Retina (tissue), 1 donor: Measurements from ENCODE around the gene POLA2.
"Not testable (repeated sequence)": the region's sequence is repeated elsewhere in the genome, so short reads cannot be mapped to it uniquely, and the experiment has no call there.

Experiments used
- DNase-seq: peaks from one replicate; pipeline ENCODE4 v3.0.0-alpha.2; 2016

Gene POLA2

DNA sequence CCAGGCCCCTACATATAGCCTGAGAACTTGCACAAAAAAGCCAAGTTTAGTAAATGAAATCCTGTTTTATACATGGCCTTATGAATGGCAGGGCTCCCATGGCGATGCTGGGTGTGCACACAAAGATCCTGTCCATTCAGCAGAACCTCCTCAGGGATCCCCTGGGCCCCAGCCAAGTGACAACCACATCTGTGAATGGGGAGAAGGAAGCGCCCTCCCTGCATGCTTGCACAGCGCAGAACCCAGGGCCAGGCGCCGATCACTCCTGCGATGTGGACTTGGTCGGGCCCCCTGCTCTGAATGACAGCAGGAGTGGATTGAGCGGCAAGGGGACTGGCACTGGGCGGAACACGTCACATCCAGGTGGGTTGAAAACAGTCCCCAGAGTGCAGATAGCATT lies 48.5 kb downstream of the POLA2 start:
- no peak for DNase-seq

GRCh38 chr11:65310736-65311135 lies 49.0 kb downstream of the POLA2 start:
- peak; percentile 79 for DNase-seq

- DNase-seq = no peak
Measured at GRCh38 chr11:65311170-65311678, 49.5 kb downstream of the POLA2 start.

DNA sequence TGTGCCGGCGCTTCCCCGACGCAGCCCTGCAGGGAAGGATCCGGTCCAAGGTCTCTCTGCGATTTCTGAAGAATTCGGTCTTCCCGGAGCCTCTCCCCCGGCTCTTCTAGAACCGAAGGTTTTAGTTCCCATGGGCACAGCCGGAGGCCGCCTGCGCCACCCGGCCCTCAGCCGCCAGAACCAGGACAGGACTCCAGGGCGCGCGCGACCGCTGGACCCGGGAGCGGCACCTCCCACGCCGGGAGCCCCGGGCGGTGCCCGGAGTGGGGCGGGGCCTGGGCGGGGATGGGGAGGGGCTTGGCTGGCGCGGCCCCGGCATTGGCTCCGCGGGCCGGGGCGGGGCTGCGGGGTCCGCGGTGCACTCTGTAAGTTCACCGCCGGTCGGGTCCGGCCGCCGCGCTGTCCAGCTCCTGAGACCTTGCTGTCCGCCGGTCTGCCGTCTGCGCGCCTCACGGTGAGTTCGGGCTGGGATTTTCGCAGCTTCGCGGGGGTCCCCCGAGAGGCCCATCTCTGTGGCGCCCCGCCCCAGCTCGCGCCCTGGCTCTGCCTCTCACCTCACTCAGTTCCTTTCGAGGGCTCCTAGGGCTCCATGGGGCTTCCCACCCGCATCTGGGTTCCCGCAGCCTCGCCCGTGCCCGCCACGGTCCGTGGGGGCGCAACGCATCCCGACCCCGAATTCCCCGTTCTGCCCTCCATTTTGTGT lies 52.9 kb downstream of the POLA2 start, which contains the start of gene CDC42EP2:
CDC42EP2 (plus strand) TSS at position 366 of the 703 bp plus-strand sequence. CDS start 6,033 bp downstream, outside the sequence.
- peak; percentile 84 for DNase-seq

DNA sequence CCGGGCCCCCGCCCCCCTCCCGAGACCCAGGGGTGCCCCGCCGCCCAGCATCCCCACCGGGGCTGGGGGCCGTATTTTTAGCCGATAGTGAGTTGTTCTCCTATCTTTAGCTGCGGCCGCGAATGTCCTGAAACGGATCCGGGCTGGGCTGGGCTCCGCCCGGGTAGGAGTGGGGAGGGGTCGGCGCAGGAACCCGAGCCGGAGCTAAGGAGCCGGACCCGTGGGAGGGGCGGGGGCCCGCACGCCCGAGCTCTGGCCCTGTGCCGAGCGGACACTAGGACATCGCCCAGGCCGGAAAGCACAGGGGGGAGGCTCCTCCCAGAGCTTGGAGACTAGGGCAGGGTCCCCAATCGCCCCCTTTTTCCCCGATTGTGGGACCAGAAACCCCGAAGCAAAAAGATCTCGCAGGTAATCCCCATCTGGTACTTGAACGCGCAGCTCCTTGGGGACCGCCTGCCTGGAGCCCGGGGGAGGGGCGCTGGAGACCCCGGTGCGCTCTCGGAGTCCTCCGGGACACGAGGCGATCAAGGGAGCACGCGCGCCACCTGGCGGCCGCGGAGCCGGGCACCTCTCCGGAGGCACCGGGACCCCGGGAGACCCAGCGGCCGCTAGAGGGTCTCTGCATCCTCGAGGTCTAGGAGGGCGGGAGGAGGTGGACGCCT lies 53.6 kb downstream of the POLA2 start:
- DNase-seq = peak; percentile 97

- no peak for DNase-seq
Measured at GRCh38 chr11:65315866-65316226, 54.1 kb downstream of the POLA2 start.

DNA sequence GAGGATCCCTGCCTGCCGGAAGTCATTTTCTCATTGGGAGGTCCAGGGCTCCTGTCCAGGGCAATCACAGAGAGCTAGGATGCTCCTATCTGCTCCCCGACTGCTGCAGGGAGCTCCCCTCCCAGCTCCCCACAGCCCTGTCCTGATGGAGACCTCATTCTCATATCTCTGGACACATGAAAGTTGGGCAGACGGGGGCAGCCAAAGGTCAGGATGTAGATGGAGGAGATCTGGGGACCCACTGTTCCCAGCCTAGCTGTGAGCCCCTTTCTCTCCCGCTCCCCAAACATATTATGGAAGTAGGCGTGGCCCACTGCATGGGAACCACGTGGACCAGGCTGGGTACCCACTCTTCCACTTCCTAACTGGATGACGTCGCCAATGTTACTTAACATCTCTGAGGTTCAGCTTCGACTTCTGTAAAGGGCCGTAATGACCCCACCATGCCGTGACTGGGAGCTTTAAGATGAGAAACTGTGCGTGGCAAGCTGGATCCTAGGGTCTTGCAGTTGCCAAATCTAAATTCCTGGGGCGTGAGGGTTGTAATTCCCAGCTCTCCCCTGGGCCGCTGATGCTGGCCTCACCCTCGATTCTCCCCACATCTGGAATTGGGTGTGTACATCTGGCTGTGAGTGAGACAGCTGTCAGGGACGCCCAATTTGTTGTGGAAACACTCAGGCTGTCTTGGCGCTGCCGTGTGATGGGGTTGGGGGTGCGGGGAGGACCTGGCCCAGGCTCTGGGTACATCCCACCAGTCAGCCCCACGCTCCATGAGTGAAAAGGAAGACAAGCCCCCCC lies 54.7 kb downstream of the POLA2 start:
- DNase-seq = peak; percentile 47

GRCh38 chr11:65317025-65317786 lies 55.4 kb downstream of the POLA2 start:
- DNase-seq = peak; percentile 31

- no peak for DNase-seq
Measured at GRCh38 chr11:65320386-65321075, 58.8 kb downstream of the POLA2 start.

- no peak for DNase-seq
Measured at GRCh38 chr11:65321076-65321475, 59.3 kb downstream of the POLA2 start.

GRCh38 chr11:65321828-65322485 lies 60.2 kb downstream of the POLA2 start:
- no peak for DNase-seq

- DNase-seq = no peak
Measured at GRCh38 chr11:65323813-65324212, 62.1 kb downstream of the POLA2 start.

DNA sequence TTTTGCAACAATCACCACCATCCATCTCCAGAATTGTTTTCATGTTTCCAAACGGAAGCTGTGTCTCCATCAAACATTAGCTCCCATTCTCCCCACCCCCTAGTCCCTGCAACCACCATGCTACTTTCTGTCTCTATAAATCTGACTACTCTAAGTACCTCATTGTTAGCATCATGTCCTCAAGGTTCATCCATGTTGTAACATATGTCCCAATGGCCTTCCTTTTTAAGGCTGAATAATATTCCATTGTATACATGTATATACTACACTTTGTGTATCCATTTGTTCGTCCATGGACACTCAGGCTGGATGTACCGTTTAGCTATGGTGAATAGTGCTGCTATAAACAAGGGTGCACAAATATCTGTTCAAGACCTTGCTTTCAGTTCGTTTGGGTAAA lies 63.7 kb downstream of the POLA2 start:
- no peak for DNase-seq

GRCh38 chr11:65327021-65327420 lies 65.3 kb downstream of the POLA2 start:
- DNase-seq = no peak

DNA sequence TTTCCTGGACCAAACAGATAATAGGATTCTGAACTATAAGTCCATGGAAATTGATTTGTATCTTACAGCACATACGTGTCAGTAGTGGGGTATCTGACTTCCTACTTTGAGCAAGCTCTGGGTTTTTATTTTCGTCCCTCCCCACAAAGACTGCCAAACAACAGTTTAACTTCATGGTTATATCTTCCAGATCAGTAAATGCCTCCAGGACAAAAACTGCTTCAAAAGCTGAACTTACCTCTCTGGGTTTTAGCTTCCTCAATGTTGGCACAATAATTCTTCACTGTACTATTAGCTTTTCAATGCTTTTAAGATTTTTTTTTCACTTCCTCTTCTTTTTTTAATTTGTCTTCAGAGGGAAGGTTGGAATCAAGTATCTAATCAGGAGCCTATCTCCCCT lies 67.7 kb downstream of the POLA2 start:
- no peak for DNase-seq

DNA sequence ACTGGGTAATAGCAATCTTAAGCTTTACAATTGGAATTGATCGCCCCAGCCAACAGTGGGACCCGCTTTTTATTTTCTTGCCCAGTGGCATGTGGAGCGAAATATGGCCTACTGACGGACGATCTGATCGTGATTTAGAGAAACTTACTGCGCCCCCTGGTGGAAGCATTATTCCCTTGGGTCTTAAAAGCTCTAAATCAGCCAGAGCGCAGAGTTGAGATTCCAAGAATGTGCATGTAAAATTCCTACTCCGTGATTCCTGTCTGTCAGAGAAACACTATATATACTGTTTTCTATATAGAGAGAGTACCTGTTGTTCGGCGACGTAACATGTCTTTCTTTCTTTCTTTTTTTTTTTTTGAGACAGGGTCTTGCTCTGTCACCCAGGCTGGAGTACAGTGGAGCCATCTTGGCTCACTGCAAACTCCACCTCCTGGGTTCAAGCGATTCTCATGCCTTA lies 68.2 kb downstream of the POLA2 start:
- DNase-seq = peak; percentile 86

- DNase-seq = no peak
Measured at GRCh38 chr11:65330544-65330943, 68.8 kb downstream of the POLA2 start.

DNA sequence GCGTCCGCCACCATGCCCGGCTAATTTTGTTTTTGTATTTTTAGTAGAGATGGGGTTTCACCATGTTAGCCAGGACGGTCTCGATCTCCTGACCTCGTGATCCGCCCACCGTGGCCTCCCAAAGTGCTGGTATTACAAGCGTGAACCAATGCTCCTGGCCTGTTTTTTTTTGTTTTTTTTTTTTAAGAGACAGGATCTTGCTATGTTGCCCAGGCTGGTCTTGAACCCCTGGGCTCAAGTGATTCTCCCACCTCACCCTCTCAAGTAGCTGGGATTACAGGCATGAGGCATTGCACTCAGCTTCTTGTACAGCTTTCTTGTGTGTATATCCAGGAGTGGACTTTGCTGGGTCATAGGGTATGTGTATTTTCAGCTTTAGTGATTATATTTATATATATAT lies 70.8 kb downstream of the POLA2 start:
- DNase-seq = not testable (repeated sequence)

DNA sequence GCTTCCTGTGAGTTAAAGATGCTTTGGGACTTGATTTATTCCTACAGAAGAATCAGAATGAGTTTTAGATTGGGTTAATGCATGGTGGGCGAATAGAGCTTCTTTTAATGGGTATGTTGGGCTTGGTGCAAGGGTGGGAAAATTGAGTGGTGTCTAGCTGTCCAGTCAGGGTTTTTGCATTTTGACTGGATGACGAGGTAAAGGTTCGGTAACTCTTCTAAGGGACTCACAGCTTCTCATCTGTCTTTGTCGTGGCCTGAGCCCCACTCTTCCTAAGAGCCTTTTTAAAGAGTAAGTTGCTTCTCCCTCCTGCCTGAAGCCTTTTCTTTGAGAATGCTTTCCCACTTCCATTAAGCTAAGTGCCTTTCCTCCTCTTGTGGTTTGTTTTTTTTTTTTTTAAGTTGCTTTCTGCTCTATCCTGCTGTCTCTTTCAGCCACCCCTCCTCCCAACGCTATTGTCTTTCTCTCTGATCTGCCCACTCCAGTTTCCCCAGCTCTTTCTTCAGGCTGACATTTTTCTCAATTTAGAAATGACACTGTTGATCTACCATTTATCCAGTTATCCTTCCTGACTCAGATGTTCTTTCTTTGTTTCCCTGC lies 73.0 kb downstream of the POLA2 start:
- peak; percentile 25 for DNase-seq

DNA sequence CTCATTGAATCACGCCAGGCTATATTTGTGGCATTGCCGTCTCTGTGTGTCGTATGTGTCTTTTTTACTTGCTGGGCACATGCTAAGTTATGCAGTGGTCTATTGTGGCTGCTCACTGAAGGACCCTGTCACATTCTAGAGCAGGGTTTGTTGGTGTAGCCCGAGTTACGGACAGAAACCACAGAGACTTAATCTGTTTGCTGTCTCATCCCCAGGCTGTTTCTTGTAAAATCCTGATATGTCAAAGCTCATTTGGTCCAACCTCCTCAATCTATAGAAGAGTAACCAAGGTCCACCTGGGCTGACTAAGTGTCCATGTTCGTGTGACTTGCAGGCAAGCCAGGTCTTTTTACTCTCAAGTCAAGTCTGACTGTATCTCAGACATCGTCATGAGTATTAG lies 76.9 kb downstream of the POLA2 start:
- DNase-seq = no peak

- no peak for DNase-seq
Measured at GRCh38 chr11:65340226-65340625, 78.5 kb downstream of the POLA2 start.
